Fibroblast of lung (primary cell): Measurements from ENCODE around the gene ASB18. TPM values are rescaled to one million over a fixed set of nuclear protein-coding genes. Genes with fewer than 3 reads are reported as not detected.

Experiments used
- DNase-seq, 2 donors: peaks; one replicate each; pipeline versions ENCODE4 v3.0.0 to v3.0.0-alpha.2; 2010; ENCODE audit warnings: low read depth in 2 of 2
- H2AFZ ChIP-seq: 2 replicates; pipeline ENCODE4 v1.5.1; 2012; ENCODE audit warnings: low read length, control low read depth, inconsistent platforms
- H3K27ac ChIP-seq: 2 replicates; pipeline ENCODE4 v1.5.1; 2011; ENCODE audit warnings: low read length, control low read depth; ENCODE audit not compliant: insufficient read depth
- H3K27me3 ChIP-seq: 2 replicates; pipeline ENCODE4 v1.5.1; 2011; ENCODE audit warnings: mild to moderate bottlenecking, low read length; ENCODE audit not compliant: control insufficient read depth, insufficient read depth
- H3K36me3 ChIP-seq: 2 replicates; pipeline ENCODE4 v1.5.1; 2011; ENCODE audit warnings: low read length; ENCODE audit not compliant: control insufficient read depth, insufficient read depth
- H3K4me1 ChIP-seq: 2 replicates; pipeline ENCODE4 v1.5.1; 2011; ENCODE audit warnings: low read length; ENCODE audit not compliant: control insufficient read depth, insufficient read depth; ENCODE audit errors: extremely low read depth
- H3K4me2 ChIP-seq: 2 replicates; pipeline ENCODE4 v1.5.1; 2011; ENCODE audit warnings: low read length, control low read depth; ENCODE audit not compliant: insufficient read depth; ENCODE audit errors: extremely low read depth
- H3K4me3 ChIP-seq, 4 experiments: fragments of 200-600 bp in 1 of 4; sonication (generic) in 1 of 4; replicated peaks in 1 of 4; 2 replicates each; pipeline ENCODE4 v1.5.1; 2011 to 2016; ENCODE audit warnings: low read length in 4 of 4, low read depth in 3 of 4, mild to moderate bottlenecking in 3 of 4, control low read depth in 2 of 4, inconsistent platforms in 1 of 4, mixed read lengths in 1 of 4; ENCODE audit not compliant: insufficient read depth in 1 of 4; ENCODE audit errors: control extremely low read depth in 1 of 4
- H3K79me2 ChIP-seq: 2 replicates; pipeline ENCODE4 v1.5.1; 2012; ENCODE audit warnings: mild to moderate bottlenecking, low read length, inconsistent platforms; ENCODE audit not compliant: control insufficient read depth, insufficient read depth
- H3K9ac ChIP-seq: 2 replicates; pipeline ENCODE4 v1.5.1; 2011; ENCODE audit warnings: mild to moderate bottlenecking, low read length, control low read depth; ENCODE audit not compliant: insufficient read depth
- H3K9me3 ChIP-seq: 2 replicates; pipeline ENCODE4 v1.5.1; 2012; ENCODE audit warnings: low read depth, low read length; ENCODE audit not compliant: control insufficient read depth, insufficient read depth
- H4K20me1 ChIP-seq: 2 replicates; pipeline ENCODE4 v1.5.1; 2011; ENCODE audit warnings: low read length; ENCODE audit not compliant: control insufficient read depth, insufficient read depth; ENCODE audit errors: extremely low read depth
- CTCF ChIP-seq, 2 donors: IDR thresholded peaks in 1 of 2; conservative IDR thresholded peaks in 1 of 2; 1 replicate in 1 of 2; 2 replicates in 1 of 2; pipeline ENCODE4 v1.5.1; 2011 to 2012; ENCODE audit warnings: low read length in 2 of 2, control low read depth in 1 of 2, inconsistent platforms in 1 of 2, low read depth in 1 of 2, mild to moderate bottlenecking in 1 of 2
- EZH2 ChIP-seq: IDR thresholded peaks from 2 replicates; pipeline ENCODE4 v1.5.1; 2012; ENCODE audit warnings: low read length, control low read depth, mild to moderate bottlenecking; ENCODE audit errors: missing control alignments
- polyA plus RNA-seq, 2 donors: library from polyadenylated mRNA; depleted of rRNA in 1 of 2; stranded (reverse) in 1 of 2; unstranded in 1 of 2; fragments of >200 nt; gene quantifications; 2 replicates each; pipeline ENCODE4 v1.2.1, GENCODE V29; 2011 to 2012; ENCODE audit warnings: missing spikeins in 1 of 2
- total RNA-seq: library from RNA; depleted of rRNA; stranded (reverse); fragments of >200 nt; gene quantifications from 2 replicates; pipeline ENCODE4 v1.2.1, GENCODE V29; 2014

ASB18 gene
- total and polyA plus RNA-seq, 2 donors (not counting 1 experiment from before 2014, with no cell fraction given) = not detected

GRCh38 chr2:236287656-236288055, 23.4 kb upstream of the ASB18 start:
- Histone ChIP-seq H3K79me2 (no peaks in the 10 kb centered on the region), H4K20me1 (no peaks in the 10 kb centered on the region), H3K36me3 (no peaks in the 10 kb centered on the region), H3K27me3 (no peaks in the 10 kb centered on the region), H3K27ac (no peak overlapping the region), H3K4me2 (no peak overlapping the region), H3K9ac (no peak overlapping the region), H3K4me1 (no peaks in the 10 kb centered on the region), H2AFZ (no peak overlapping the region), H3K4me3 (no peak overlapping the region), H3K9me3 (no peaks in the 10 kb centered on the region)
- no peak for TF ChIP-seq EZH2
- no peak for TF ChIP-seq CTCF (conservative IDR thresholded peaks at IDR 0.05 in 1 of 2, IDR thresholded peaks at IDR 0.05 in 1 of 2; ENCODE audit: low read depth in 1 of 2, low read length in 2 of 2)
- no peak for DNase-seq

- H3K27ac ChIP-seq = no peak overlapping the region
- H3K79me2 ChIP-seq = no peaks in the 10 kb centered on the region
- TF ChIP-seq EZH2 (no peak), CTCF (conservative IDR thresholded peaks at IDR 0.05 in 1 of 2, IDR thresholded peaks at IDR 0.05 in 1 of 2; ENCODE audit: low read depth in 1 of 2, low read length in 2 of 2) (no peak)
- H4K20me1 ChIP-seq = no peaks in the 10 kb centered on the region
- no peak overlapping the region for H2AFZ ChIP-seq
- no peaks in the 10 kb centered on the region for H3K27me3 ChIP-seq
- no peak overlapping the region for H3K9ac ChIP-seq
- H3K4me2 ChIP-seq = no peak overlapping the region
- no peaks in the 10 kb centered on the region for H3K4me1 ChIP-seq
- peak in 1 of 2 donors; percentile 39 for DNase-seq
- H3K4me3 ChIP-seq = no peak overlapping the region
- no peaks in the 10 kb centered on the region for H3K9me3 ChIP-seq
- H3K36me3 ChIP-seq = no peaks in the 10 kb centered on the region
Observed at GRCh38 chr2:236286873-236287545, 22.8 kb upstream of the ASB18 start.

- no peaks in the 10 kb centered on the region for H3K9me3 ChIP-seq
- TF ChIP-seq EZH2 (no peak), CTCF (conservative IDR thresholded peaks at IDR 0.05 in 1 of 2, IDR thresholded peaks at IDR 0.05 in 1 of 2; ENCODE audit: low read depth in 1 of 2, low read length in 2 of 2) (no peak)
- no peak overlapping the region for H3K9ac ChIP-seq
- DNase-seq = peak in 1 of 2 donors; percentile 11
- no peak overlapping the region for H3K27ac ChIP-seq
- H4K20me1 ChIP-seq = no peaks in the 10 kb centered on the region
- H3K4me2 ChIP-seq = no peak overlapping the region
- H3K27me3 ChIP-seq = no peaks in the 10 kb centered on the region
- no peak overlapping the region for H2AFZ ChIP-seq
- H3K36me3 ChIP-seq = no peaks in the 10 kb centered on the region
- H3K4me3 ChIP-seq = no peak overlapping the region
- H3K79me2 ChIP-seq = no peaks in the 10 kb centered on the region
- H3K4me1 ChIP-seq = no peaks in the 10 kb centered on the region
Observed at GRCh38 chr2:236284208-236284607, 20.0 kb upstream of the ASB18 start.
